ENCODE results near the gene TGM3. TPM values are rescaled to one million over a fixed set of nuclear protein-coding genes. Genes with fewer than 3 reads are reported as not detected.

TGM3 gene
- total RNA-seq, 1 donor from 2014 or later: not detected

DNA sequence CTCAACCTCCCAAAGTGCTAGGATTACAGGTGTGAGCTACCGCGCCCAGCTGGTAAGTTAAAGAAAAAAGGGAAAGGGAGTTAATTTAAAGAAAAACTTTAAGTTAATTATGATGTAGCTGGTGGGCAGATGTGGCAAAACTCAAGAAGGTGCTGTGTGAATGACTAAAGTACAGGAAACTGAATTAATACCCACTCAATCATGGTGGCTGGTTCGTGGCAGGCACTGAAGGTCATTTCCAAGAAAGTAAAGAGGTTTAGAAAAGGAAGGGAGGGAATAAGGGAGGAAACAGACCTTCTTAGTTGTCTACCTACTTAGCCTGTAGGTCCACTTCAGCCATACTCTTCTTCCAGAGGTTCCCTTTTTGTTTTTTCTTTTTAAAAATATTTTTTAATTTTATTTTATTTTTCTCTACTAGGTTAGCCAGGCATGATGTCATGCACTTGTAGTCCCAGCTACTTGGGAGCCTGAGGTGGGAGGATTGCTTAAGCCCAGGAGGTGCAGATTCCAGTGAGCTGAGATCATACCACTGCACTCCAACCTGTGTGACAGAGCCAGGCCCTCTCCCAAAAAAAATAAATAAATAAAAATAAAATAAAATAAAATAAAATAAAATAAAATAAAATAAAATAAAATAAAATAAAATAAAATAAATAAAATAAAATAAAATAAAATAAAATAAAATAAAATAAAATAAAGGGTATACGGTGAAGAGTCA lies 11.9 kb upstream of the TGM3 start:
- intact Hi-C loops (cut with micrococcal nuclease): no loop called here

DNA sequence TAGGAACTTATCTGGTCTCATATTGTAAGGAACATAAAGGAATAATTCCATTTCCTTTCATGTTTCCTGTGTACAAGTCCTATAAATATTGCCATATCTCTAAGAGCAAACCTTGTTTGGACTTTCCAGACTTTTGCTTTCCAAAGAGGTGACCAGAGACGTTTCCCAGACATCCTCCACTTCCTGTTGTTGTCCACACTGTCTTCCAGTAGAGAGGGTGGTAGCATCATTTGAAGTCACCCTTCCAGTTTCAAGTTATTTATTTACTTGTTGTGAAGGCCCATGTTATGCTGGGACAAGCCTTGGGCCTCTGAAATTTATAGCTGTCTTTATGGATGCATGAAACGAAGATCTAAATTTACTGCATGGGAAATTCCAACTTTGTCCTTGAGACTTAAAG lies 10.6 kb upstream of the TGM3 start:
- intact Hi-C loops (cut with micrococcal nuclease): no loop called here

GRCh38 chr20:2285613-2286012 lies 10.2 kb upstream of the TGM3 start:
- intact Hi-C loops (cut with micrococcal nuclease): no loop called here

DNA sequence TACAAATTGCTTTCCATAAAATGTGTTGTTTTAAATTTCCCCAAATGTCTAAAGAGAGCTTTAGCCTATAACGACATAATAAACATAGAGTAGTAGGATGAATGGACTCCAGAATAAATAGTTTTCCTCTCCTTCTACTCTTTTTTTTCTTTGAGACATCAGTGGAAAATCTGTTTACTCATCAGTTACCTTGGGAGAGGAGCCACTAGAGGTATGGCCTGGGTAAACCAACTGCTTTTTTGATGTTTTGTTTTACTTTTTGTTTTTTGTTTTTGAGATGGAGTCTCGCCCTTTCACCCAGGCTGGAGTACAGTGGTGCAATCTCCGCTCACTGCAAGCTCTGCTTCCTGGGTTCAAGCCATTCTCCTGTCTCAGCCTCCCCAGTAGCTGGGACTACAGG lies 8.3 kb upstream of the TGM3 start:
- intact Hi-C loops (cut with micrococcal nuclease): no loop called here

DNA sequence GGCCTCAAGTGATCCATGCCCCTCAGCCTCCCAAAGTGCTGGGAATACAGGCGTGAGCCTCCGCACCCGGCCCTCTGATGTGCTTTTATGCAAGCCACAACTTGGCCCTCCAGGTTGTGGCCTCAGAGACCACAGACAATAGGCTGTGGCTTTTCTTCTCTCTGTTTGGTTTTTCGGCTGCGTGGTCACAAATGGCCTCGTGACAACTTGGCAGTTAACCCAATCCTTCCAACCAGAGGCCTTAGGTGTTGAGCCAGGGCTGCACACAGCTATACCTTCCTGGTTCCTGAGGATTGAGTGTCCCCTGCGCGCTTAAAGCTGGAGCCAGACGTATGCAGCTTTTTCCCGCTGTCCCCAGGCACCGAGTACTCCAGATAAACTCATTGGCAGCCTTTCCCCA lies 6.3 kb upstream of the TGM3 start:
- intact Hi-C loops (cut with micrococcal nuclease): no loop called here

DNA sequence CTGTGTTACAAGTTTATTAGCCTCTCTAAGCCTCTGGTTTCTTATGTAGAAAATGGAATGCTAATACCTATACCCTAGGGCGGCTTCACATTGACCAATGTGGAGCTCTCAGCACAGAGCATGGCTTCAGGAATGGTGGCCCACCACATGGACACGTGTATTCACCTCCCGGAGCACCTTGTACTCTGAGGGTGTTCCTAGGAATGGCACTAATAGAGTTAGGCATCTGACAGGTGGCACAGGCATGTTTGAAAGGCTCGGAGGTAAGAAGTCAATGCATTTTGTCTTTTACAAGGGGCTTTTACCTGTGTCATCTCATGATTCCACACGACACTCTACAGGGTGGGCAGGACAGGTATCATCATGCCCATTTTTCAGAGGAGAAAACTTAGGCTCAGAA lies 5.3 kb upstream of the TGM3 start:
- intact Hi-C loops (cut with micrococcal nuclease): no loop called here

GRCh38 chr20:2292416-2293110 lies 3.2 kb upstream of the TGM3 start:
- intact Hi-C loops (cut with micrococcal nuclease): no loop called here

DNA sequence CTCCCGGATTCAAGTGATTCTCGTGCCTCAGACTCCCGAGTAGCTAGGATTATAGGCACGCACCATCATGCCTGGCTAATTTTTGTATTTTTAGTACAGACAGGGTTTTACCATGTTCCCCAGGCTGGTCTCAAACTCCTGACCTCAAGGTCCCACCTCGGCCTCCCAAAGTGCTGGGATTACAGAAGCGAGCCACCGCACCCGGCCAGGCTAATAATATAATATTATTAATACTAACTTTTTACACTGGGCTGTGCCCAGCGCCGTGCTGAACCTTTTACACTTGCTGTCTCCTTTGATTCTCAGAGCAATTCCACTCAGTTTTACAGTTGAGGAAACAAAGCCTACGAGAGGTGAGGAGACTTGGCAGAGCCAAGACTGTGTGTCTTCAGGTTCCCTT lies 2.3 kb upstream of the TGM3 start:
- intact Hi-C loops (cut with micrococcal nuclease): no loop called here

GRCh38 chr20:2293971-2294370 lies 1.8 kb upstream of the TGM3 start:
- intact Hi-C loops (cut with micrococcal nuclease): no loop called here

DNA sequence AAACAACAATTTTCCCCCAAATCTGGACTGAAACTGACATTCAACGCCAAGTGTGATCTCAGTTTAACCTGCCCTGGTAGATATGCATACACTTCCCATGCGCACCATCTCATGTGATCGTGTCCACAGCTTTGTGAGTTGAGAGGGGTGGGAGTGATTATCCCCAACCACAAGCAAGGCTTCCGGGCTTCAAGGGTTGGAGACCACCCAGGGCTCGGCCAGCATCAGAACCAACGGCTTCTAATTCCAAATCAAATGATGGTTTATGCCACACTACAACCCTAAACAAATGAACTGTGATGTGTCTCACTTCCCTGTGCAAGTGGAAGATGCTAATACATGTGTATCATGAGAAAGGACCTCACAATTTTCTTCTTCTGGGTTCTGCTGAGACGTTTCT lies 515 bp upstream of the TGM3 start:
- intact Hi-C loops (cut with micrococcal nuclease): no loop called here

GRCh38 chr20:2296524-2297356 lies 939 bp downstream of the TGM3 start:
- intact Hi-C loops (cut with micrococcal nuclease): no loop called here

GRCh38 chr20:2297357-2297728 lies 1.5 kb downstream of the TGM3 start:
- intact Hi-C loops (cut with micrococcal nuclease): no loop called here

DNA sequence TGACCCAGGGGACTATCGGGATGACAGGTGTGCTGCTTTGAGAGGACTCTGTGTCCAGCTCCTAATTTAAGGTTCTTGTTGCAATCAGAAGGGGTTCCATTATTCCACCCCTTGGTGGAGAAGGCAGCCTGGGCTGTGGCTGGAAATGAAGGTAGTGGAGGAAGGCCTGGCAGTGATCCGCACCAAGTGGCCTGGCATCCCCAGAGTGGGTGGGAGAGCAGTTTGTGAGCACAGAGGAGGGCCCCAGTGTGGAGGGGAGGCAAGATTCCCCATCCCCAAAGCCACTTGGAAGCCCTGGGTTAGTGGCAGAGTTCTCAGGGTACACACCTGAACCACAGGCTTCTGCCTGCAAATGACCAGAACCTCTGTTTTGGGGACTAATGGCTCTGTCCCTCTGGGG lies 2.3 kb downstream of the TGM3 start:
- intact Hi-C loops (cut with micrococcal nuclease): no loop called here

DNA sequence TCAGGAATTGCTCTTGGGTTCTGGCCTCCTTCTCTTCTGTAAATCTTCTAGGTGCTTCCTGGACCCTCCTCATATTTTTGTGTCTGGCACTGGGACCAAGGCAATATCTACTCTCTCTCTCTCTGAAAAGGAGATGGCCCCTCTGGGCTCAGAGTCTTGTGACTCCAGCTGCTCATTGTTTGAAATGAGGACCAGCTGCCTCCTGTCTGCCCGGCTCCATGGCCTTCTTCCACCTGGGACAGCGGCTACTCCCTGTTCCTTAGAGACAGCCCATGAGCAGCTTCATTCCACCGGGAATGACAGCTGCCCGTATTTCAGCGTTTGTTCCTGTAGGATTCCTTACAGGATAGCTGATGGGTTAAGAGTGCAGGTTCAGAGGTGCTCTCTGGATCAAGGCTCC lies 2.9 kb downstream of the TGM3 start:
- intact Hi-C loops (cut with micrococcal nuclease): no loop called here

DNA sequence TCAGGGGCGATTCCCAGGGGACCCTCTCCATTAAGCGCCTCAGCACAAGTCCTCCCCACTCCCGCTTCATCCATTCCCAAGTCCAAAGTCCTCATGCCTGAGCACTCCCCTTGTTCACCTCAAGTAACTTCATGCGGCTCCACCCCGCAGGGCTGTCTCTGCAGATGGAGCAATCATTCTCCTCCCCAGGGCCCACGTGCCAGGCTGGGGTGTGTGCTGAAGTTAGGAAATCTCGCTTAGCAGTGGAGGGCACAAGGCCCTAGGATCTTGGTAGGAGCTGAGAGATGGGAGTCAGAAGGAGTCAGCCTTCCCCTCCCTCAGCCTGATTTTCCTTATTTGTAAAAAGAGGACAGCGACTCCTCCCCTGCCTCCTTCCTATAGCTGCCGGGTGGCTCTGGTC lies 3.5 kb downstream of the TGM3 start:
- intact Hi-C loops (cut with micrococcal nuclease): no loop called here

DNA sequence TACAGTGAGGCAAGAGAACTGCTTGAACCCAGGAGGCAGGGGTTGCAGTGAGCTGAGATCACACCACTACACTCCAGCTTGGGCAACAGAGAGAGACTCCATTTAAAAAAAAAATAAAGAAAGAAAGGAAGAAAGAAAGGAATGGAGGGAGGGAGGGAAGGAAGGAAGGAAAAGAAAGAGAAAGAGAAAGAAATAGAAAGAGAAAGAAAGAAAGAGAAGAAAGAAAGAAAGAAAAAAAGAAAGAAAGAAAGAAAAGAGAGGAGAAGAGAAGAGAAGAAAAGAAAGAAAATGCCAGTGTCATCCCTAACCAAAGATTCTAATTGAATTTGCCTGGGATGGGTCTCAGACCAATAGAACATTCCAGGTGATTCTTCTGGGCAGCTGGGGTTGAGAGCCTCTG lies 4.2 kb downstream of the TGM3 start:
- intact Hi-C loops (cut with micrococcal nuclease): no loop called here

DNA sequence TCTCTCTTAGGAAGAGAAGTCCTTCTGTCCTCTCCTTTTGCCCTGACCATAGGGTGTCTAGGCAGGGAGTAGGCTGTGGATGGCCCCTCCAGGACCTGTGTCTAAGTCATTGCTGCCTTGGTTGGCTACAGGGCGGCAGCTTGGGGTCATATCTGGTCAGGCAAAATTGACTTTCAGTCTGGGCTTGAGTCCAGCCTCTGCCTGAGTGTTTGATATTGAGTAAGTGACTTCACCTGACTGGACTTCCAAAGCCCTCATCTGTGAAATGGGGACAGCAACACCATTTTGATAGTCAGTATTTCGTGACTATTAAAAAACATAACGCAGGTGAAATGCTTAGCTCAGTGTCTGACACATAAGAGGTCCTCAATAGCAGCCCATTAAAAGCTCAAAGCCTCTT lies 4.6 kb downstream of the TGM3 start:
- intact Hi-C loops (cut with micrococcal nuclease): no loop called here

DNA sequence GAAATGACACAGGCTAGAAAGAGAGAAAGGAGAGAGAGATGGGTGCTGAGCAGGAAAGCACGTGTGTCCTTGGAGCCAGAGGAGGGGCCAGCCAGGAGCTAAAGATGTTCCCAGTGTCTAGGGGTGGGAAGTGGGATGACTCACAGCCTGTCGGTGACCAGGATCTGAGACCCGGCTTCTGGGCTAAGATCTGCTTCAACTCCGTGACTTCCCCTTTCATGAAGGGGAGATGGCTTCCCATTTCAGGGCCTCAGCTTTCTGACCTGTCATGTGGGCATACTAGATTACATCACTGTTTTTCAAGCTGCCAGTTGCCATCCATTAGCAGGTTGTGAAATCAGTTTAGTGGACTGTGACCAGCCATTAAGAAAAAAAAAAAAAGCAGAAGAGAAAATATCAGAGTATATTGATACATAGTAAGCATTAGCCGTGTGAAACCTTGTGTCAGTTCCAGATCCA lies 5.4 kb downstream of the TGM3 start:
- intact Hi-C loops (cut with micrococcal nuclease): no loop called here

DNA sequence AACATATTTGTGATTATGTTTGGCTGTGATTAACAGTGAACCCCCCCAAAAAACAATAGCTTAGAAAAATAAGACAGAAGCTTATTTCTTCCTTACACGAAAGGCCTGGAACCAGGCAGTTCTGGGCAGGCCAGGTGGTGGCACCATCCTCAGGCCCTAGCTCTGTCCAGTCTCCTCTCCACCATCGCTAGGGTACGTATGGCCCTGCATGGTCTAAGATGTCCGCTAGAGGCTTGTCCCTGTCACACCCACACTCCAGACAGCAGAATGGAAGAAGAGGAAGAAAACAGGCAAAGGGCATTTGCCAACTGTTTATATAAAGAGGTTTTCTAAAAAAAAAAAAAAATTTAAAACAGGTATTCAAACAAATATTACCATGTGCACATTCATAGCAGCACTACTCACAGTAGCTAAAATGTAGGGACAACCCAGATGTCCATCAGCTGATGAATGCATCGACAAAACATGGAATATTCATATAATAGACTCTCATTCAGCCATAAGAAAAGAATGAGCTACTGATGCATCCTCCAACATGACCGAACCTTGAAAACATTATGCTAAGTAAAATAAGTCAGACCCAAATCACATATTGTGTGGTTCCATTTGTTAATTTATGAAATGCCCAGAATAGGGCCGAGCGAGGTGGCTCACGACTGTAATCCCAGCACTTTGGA lies 6.7 kb downstream of the TGM3 start:
- intact Hi-C loops (cut with micrococcal nuclease): no loop called here

- intact Hi-C loops (cut with micrococcal nuclease): no loop called here
Observed at GRCh38 chr20:2303673-2304072, 7.9 kb downstream of the TGM3 start.

DNA sequence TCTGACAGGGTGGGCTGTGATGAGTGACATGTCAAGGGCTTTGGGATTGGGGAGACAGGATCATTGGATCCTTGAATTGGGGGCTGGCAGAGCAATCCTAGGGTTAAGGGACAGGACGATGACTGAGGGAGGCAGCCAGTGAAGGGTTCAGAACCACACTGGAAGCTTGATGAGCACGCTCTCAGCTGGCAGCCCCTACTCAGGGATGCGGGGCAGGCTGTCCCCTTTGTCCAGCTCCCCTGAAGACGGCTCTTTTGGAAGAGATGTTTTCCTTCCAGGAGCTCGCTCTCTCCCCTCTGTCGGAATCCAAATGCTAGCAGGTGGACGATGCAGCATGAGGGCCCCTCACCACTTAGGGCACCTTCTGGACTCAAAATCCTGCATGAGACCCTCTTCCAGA lies 8.4 kb downstream of the TGM3 start:
- intact Hi-C loops (cut with micrococcal nuclease): no loop called here

DNA sequence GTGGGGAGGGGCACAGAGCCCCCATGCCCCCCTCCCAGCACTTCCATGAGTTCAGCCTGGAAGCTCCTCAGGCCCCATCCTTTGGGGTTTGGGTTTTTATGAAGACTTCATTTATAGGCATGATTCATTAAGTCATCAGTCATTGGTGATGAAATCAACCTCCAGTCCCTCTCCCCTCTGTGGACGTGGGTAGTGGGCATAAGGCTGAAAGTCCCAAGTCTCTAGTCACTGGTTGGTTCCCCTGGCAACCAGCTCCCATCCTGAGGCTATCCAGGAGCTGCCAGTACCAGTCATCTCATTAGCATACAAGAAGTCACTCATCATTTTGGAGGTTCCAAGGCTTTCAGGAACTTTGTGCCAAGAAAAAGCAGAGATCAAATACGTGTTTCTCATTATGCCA lies 9.2 kb downstream of the TGM3 start:
- intact Hi-C loops (cut with micrococcal nuclease): no loop called here
